Omental fat pad (tissue), 4 donors: ENCODE results near the gene PLXNC1. TPM values are rescaled to one million over a fixed set of nuclear protein-coding genes. Genes with fewer than 3 reads are reported as not detected.

Experiments used
- ATAC-seq: fragments of 150-250 bp; one replicate; pipeline ENCODE4 v1.9.1; 2016; ENCODE audit warnings: mild to moderate bottlenecking, moderate library complexity; ENCODE audit not compliant: low FRiP score
- DNase-seq: peaks from one replicate; pipeline ENCODE4 v3.0.0-alpha.2; 2019; ENCODE audit warnings: low spot score
- CTCF ChIP-seq, 3 donors: fragments of 450-650 bp; IDR thresholded peaks; one replicate each; pipeline ENCODE4 v1.5.1; 2016 to 2017; ENCODE audit warnings: antibody characterized with exemption in 3 of 3, mild to moderate bottlenecking in 3 of 3, moderate library complexity in 2 of 3
- total RNA-seq, 4 donors: library from RNA; depleted of rRNA; stranded (reverse); fragments of >200 nt; gene quantifications; one replicate each; pipeline ENCODE4 v1.1.0, GENCODE V29; 2016

The PLXNC1 gene
- total RNA-seq, 4 donors from 2014 or later = 4.2 to 42.7 (median 8.6) TPM

- ATAC-seq = no peak
- TF ChIP-seq CTCF (IDR thresholded peaks at IDR 0.05) = no peak
- DNase-seq = no peak
Observed at GRCh38 chr12:94148739-94149118, 352 bp downstream of the PLXNC1 start.

GRCh38 chr12:94149119-94149780 lies 873 bp downstream of the PLXNC1 start:
- TF ChIP-seq CTCF (IDR thresholded peaks at IDR 0.05) = no peak
- no peak for ATAC-seq
- no peak for DNase-seq

GRCh38 chr12:94149781-94150239 lies 1.4 kb downstream of the PLXNC1 start:
- TF ChIP-seq CTCF (IDR thresholded peaks at IDR 0.05) = no peak
- DNase-seq = no peak
- no peak for ATAC-seq

GRCh38 chr12:94150240-94151121 lies 2.1 kb downstream of the PLXNC1 start:
- ATAC-seq = no peak
- DNase-seq = no peak
- TF ChIP-seq CTCF (IDR thresholded peaks at IDR 0.05) = no peak

- no peak for TF ChIP-seq CTCF (IDR thresholded peaks at IDR 0.05)
- DNase-seq = no peak
- no peak for ATAC-seq
Observed at GRCh38 chr12:94151582-94151981, 3.2 kb downstream of the PLXNC1 start.

GRCh38 chr12:94152292-94153078 lies 4.1 kb downstream of the PLXNC1 start:
- no peak for TF ChIP-seq CTCF (IDR thresholded peaks at IDR 0.05)
- no peak for DNase-seq
- no peak for ATAC-seq
